Spinal cord (tissue), 10 donors: ENCODE measurements around the gene RNF138. TPM values are rescaled to one million over a fixed set of nuclear protein-coding genes. Genes with fewer than 3 reads are reported as not detected.
"Not testable (repeated sequence)": the region's sequence is repeated elsewhere in the genome, so short reads cannot be mapped to it uniquely, and the experiment has no call there.

Experiments
- DNase-seq, 6 donors: peaks; one replicate each; pipeline versions ENCODE4 v3.0.0 to v3.0.0-alpha.2; 2013 to 2015; ENCODE audit warnings: low spot score in 6 of 6, low read depth in 4 of 6
- H3K27ac ChIP-seq: one replicate; pipeline ENCODE4 v1.5.1; 2013; ENCODE audit warnings: low read depth, low read length, control low read depth
- H3K27me3 ChIP-seq: one replicate; pipeline ENCODE4 v1.6.1; 2013; ENCODE audit warnings: low read length; ENCODE audit not compliant: control insufficient read depth, insufficient read depth
- H3K36me3 ChIP-seq: one replicate; pipeline ENCODE4 v1.6.1; 2013; ENCODE audit warnings: low read length; ENCODE audit not compliant: control insufficient read depth, insufficient read depth
- H3K4me1 ChIP-seq: one replicate; pipeline ENCODE4 v1.6.1; 2013; ENCODE audit warnings: low read length; ENCODE audit not compliant: control insufficient read depth, insufficient read depth
- H3K4me3 ChIP-seq: one replicate; pipeline ENCODE4 v1.5.1; 2013; ENCODE audit warnings: low read depth, low read length, control low read depth
- H3K9me3 ChIP-seq: one replicate; pipeline ENCODE4 v1.6.1; 2013; ENCODE audit warnings: low read length; ENCODE audit not compliant: control insufficient read depth, insufficient read depth
- WGBS: methylation state at CpG from one replicate; pipeline ENCODE4 v1.1.5; 2013; ENCODE audit warnings: missing lambda C conversion rate; ENCODE audit not compliant: insufficient coverage; 5-methylcytosine and 5-hydroxymethylcytosine counted together
- polyA plus RNA-seq, 2 donors: library from polyadenylated mRNA; unstranded; fragments of 120-200 nt; gene quantifications; one replicate each; pipeline ENCODE4 v1.2.1, GENCODE V29; 2013; ENCODE audit not compliant: insufficient read length in 2 of 2
- total RNA-seq, 2 donors: library from RNA; depleted of rRNA in 1 of 2; stranded (reverse); fragments of 120-200 nt in 1 of 2; fragments of >200 nt in 1 of 2; gene quantifications; one replicate each; pipeline versions ENCODE4 v1.2.3 to v1.2.4, GENCODE V29; 2013 to 2014
- donor health status: healthy.

Gene RNF138
- total and polyA plus RNA-seq, 4 donors = 34.9 to 58.8 (median 49.0) TPM

- not testable (repeated sequence) for H3K4me1 ChIP-seq, H3K9me3 ChIP-seq, DNase-seq, H3K36me3 ChIP-seq, H3K27me3 ChIP-seq, H3K27ac ChIP-seq
- WGBS = 70% methylated on average over 5 of the region's 9 CpGs
- H3K4me3 ChIP-seq = peak overlapping the region; percentile 31
Measured at GRCh38 chr18:32158631-32159030, 67.0 kb downstream of the RNF138 start.

- H3K9me3 ChIP-seq = no peaks in the 10 kb centered on the region
- no peak for DNase-seq
- WGBS = 89% methylated on average over 1 of the region's 2 CpGs
Measured at GRCh38 chr18:32160547-32160946, 68.9 kb downstream of the RNF138 start.

GRCh38 chr18:32167980-32168730, 76.5 kb downstream of the RNF138 start:
- H3K4me1 ChIP-seq = no peaks in the 10 kb centered on the region
- no peak overlapping the region for H3K4me3 ChIP-seq
- H3K36me3 ChIP-seq = no peaks in the 10 kb centered on the region
- no peak for DNase-seq
- no peak overlapping the region for H3K27ac ChIP-seq
- peaks cover 2% of the 10 kb centered on the region for H3K9me3 ChIP-seq
- H3K27me3 ChIP-seq = no peaks in the 10 kb centered on the region
- WGBS = no CpG with 5 or more reads among the region's 3 CpGs

More at GRCh38 chr18:32160547-32160946, 68.9 kb downstream of the RNF138 start:
- H3K27ac ChIP-seq = no peak overlapping the region
- peaks cover 6% of the 10 kb centered on the region for H3K4me1 ChIP-seq
- no peak overlapping the region for H3K4me3 ChIP-seq
- no peaks in the 10 kb centered on the region for H3K27me3 ChIP-seq
- no peaks in the 10 kb centered on the region for H3K36me3 ChIP-seq

GRCh38 chr18:32173654-32174053, 82.0 kb downstream of the RNF138 start:
- Histone ChIP-seq H3K27me3 (no peaks in the 10 kb centered on the region), H3K36me3 (no peaks in the 10 kb centered on the region), H3K9me3 (peaks cover 2% of the 10 kb centered on the region), H3K4me1 (no peaks in the 10 kb centered on the region), H3K4me3 (no peak overlapping the region), H3K27ac (no peak overlapping the region)
- no CpG with 5 or more reads among the region's 3 CpGs for WGBS
- no peak for DNase-seq

- DNase-seq = peak in 2 of 6 donors; percentile 25 to 41
- Histone ChIP-seq H3K27me3 (no peaks in the 10 kb centered on the region), H3K9me3 (peaks cover 2% of the 10 kb centered on the region), H3K4me1 (no peaks in the 10 kb centered on the region), H3K36me3 (no peaks in the 10 kb centered on the region), H3K4me3 (no peak overlapping the region), H3K27ac (no peak overlapping the region)
- 66% methylated on average over 7 of the region's 7 CpGs for WGBS
Measured at GRCh38 chr18:32174719-32175118, 83.0 kb downstream of the RNF138 start.

- peak; percentile 57 to 96 (median 83) for DNase-seq
- Histone ChIP-seq H3K4me1 (no peaks in the 10 kb centered on the region), H3K9me3 (peaks cover 2% of the 10 kb centered on the region), H3K36me3 (no peaks in the 10 kb centered on the region), H3K27ac (no peak overlapping the region), H3K27me3 (no peaks in the 10 kb centered on the region), H3K4me3 (no peak overlapping the region)
- WGBS = no CpG with 5 or more reads among the region's 1 CpG
Measured at GRCh38 chr18:32175265-32175664, 83.6 kb downstream of the RNF138 start.

- not testable (repeated sequence) for H3K4me1 ChIP-seq, H3K9me3 ChIP-seq, H3K27ac ChIP-seq, H3K36me3 ChIP-seq, DNase-seq, H3K27me3 ChIP-seq, H3K4me3 ChIP-seq
- WGBS = no CpG with 5 or more reads among the region's 1 CpG
Measured at GRCh38 chr18:32176745-32177144, 85.1 kb downstream of the RNF138 start.

- Histone ChIP-seq H3K27me3 (no peaks in the 10 kb centered on the region), H3K4me1 (no peaks in the 10 kb centered on the region), H3K36me3 (no peaks in the 10 kb centered on the region), H3K27ac (no peak overlapping the region), H3K9me3 (no peaks in the 10 kb centered on the region), H3K4me3 (no peak overlapping the region)
- DNase-seq = no peak
- 79% methylated on average over 3 of the region's 3 CpGs for whole genome bisulfite sequencing
Measured at GRCh38 chr18:32177530-32177929, 85.9 kb downstream of the RNF138 start.
